Fibroblast of lung (primary cell): ENCODE results near the gene SMARCD1. TPM values are rescaled to one million over a fixed set of nuclear protein-coding genes. Genes with fewer than 3 reads are reported as not detected.

ENCODE experiments used
- DNase-seq, 2 donors: peaks; one replicate each; pipeline versions ENCODE4 v3.0.0 to v3.0.0-alpha.2; 2010; ENCODE audit warnings: low read depth in 2 of 2
- H2AFZ ChIP-seq: 2 replicates; pipeline ENCODE4 v1.5.1; 2012; ENCODE audit warnings: low read length, control low read depth, inconsistent platforms
- H3K27ac ChIP-seq: 2 replicates; pipeline ENCODE4 v1.5.1; 2011; ENCODE audit warnings: low read length, control low read depth; ENCODE audit not compliant: insufficient read depth
- H3K27me3 ChIP-seq: 2 replicates; pipeline ENCODE4 v1.5.1; 2011; ENCODE audit warnings: mild to moderate bottlenecking, low read length; ENCODE audit not compliant: control insufficient read depth, insufficient read depth
- H3K36me3 ChIP-seq: 2 replicates; pipeline ENCODE4 v1.5.1; 2011; ENCODE audit warnings: low read length; ENCODE audit not compliant: control insufficient read depth, insufficient read depth
- H3K4me1 ChIP-seq: 2 replicates; pipeline ENCODE4 v1.5.1; 2011; ENCODE audit warnings: low read length; ENCODE audit not compliant: control insufficient read depth, insufficient read depth; ENCODE audit errors: extremely low read depth
- H3K4me2 ChIP-seq: 2 replicates; pipeline ENCODE4 v1.5.1; 2011; ENCODE audit warnings: low read length, control low read depth; ENCODE audit not compliant: insufficient read depth; ENCODE audit errors: extremely low read depth
- H3K4me3 ChIP-seq, 4 experiments: fragments of 200-600 bp in 1 of 4; sonication (generic) in 1 of 4; replicated peaks in 1 of 4; 2 replicates each; pipeline ENCODE4 v1.5.1; 2011 to 2016; ENCODE audit warnings: low read length in 4 of 4, low read depth in 3 of 4, mild to moderate bottlenecking in 3 of 4, control low read depth in 2 of 4, inconsistent platforms in 1 of 4, mixed read lengths in 1 of 4; ENCODE audit not compliant: insufficient read depth in 1 of 4; ENCODE audit errors: control extremely low read depth in 1 of 4
- H3K79me2 ChIP-seq: 2 replicates; pipeline ENCODE4 v1.5.1; 2012; ENCODE audit warnings: mild to moderate bottlenecking, low read length, inconsistent platforms; ENCODE audit not compliant: control insufficient read depth, insufficient read depth
- H3K9ac ChIP-seq: 2 replicates; pipeline ENCODE4 v1.5.1; 2011; ENCODE audit warnings: mild to moderate bottlenecking, low read length, control low read depth; ENCODE audit not compliant: insufficient read depth
- H3K9me3 ChIP-seq: 2 replicates; pipeline ENCODE4 v1.5.1; 2012; ENCODE audit warnings: low read depth, low read length; ENCODE audit not compliant: control insufficient read depth, insufficient read depth
- H4K20me1 ChIP-seq: 2 replicates; pipeline ENCODE4 v1.5.1; 2011; ENCODE audit warnings: low read length; ENCODE audit not compliant: control insufficient read depth, insufficient read depth; ENCODE audit errors: extremely low read depth
- EZH2 ChIP-seq: IDR thresholded peaks from 2 replicates; pipeline ENCODE4 v1.5.1; 2012; ENCODE audit warnings: low read length, control low read depth, mild to moderate bottlenecking; ENCODE audit errors: missing control alignments
- polyA plus RNA-seq, 2 donors: library from polyadenylated mRNA; depleted of rRNA in 1 of 2; stranded (reverse) in 1 of 2; unstranded in 1 of 2; fragments of >200 nt; gene quantifications; 2 replicates each; pipeline ENCODE4 v1.2.1, GENCODE V29; 2011 to 2012; ENCODE audit warnings: missing spikeins in 1 of 2
- total RNA-seq: library from RNA; depleted of rRNA; stranded (reverse); fragments of >200 nt; gene quantifications from 2 replicates; pipeline ENCODE4 v1.2.1, GENCODE V29; 2014
- TF ChIP-seq, protein P1 (sequence below), 2 donors: IDR thresholded peaks in 1 of 2; conservative IDR thresholded peaks in 1 of 2; 1 replicate in 1 of 2; 2 replicates in 1 of 2; pipeline ENCODE4 v1.5.1; 2011 to 2012; ENCODE audit warnings: low read length in 2 of 2, control low read depth in 1 of 2, inconsistent platforms in 1 of 2, low read depth in 1 of 2, mild to moderate bottlenecking in 1 of 2

The SMARCD1 gene
- total and polyA plus RNA-seq, 2 donors (not counting 1 experiment from before 2014, with no cell fraction given), result 30.5 to 34.3 TPM

DNA sequence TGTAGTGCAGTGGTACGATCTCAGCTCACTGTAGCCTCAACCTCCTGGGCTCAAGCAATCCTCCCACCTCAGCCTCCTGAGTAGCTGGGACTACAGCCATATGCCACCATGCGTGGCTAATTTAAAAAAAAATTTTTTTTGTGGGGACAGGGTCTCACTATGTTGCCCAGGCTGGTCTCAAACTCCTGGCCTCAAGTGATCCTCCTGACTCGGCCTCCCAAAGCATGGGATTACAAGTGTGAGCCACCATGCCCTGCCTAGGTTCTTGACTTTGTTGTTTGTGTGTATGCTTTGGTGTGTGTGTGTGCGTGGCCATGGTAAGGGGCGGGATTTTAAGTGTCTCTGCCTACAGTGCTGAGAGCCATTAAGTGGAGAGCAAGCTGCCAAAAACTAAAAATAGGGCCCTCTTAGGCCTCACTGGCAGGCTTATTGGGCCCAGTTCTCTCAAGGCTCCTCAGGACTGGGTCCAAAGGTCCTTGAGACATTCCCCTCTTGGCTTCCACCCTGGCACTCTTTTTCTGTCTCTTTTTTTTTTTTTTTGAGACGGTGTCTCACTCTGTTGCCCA lies 32.0 kb downstream of the SMARCD1 start:
- no peaks in the 10 kb centered on the region for H3K9me3 ChIP-seq
- no peak overlapping the region for H3K9ac ChIP-seq
- no peak for DNase-seq
- no peak overlapping the region for H3K4me2 ChIP-seq
- H3K79me2 ChIP-seq, result peaks cover 20% of the 10 kb centered on the region
- no peak overlapping the region for H3K4me3 ChIP-seq
- H2AFZ ChIP-seq, result no peak overlapping the region
- TF ChIP-seq EZH2, result no peak
- TF ChIP-seq, protein P1, sequence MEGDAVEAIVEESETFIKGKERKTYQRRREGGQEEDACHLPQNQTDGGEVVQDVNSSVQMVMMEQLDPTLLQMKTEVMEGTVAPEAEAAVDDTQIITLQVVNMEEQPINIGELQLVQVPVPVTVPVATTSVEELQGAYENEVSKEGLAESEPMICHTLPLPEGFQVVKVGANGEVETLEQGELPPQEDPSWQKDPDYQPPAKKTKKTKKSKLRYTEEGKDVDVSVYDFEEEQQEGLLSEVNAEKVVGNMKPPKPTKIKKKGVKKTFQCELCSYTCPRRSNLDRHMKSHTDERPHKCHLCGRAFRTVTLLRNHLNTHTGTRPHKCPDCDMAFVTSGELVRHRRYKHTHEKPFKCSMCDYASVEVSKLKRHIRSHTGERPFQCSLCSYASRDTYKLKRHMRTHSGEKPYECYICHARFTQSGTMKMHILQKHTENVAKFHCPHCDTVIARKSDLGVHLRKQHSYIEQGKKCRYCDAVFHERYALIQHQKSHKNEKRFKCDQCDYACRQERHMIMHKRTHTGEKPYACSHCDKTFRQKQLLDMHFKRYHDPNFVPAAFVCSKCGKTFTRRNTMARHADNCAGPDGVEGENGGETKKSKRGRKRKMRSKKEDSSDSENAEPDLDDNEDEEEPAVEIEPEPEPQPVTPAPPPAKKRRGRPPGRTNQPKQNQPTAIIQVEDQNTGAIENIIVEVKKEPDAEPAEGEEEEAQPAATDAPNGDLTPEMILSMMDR (conservative IDR thresholded peaks at IDR 0.05 in 1 of 2, IDR thresholded peaks at IDR 0.05 in 1 of 2; ENCODE audit: low read depth in 1 of 2, low read length in 2 of 2), result no peak
- no peaks in the 10 kb centered on the region for H4K20me1 ChIP-seq
- H3K4me1 ChIP-seq, result peaks cover 2% of the 10 kb centered on the region
- H3K36me3 ChIP-seq, result no peaks in the 10 kb centered on the region
- H3K27ac ChIP-seq, result no peak overlapping the region
- H3K27me3 ChIP-seq, result no peaks in the 10 kb centered on the region

DNA sequence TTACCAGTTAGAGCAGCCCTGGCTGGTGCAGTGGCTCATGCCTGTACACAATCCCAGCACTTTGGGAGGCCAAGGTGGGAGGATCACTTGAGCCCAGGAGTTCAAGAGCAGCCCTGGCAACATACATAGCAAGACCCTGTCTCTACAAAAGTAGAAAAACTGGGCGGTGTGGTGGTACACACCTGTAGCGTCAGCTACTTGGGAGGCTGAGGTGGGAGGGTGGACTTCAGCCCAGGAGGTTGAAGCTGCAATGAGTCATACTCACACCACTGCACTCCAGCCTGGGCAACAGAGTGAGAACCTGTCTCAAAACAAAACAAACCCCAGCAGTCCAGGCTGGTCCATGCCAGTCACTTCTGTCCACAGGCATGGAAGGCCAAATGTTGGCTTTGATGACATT lies 34.2 kb downstream of the SMARCD1 start:
- H3K27ac ChIP-seq, result no peak overlapping the region
- H3K9me3 ChIP-seq, result no peaks in the 10 kb centered on the region
- no peak overlapping the region for H3K4me3 ChIP-seq
- no peak overlapping the region for H3K4me2 ChIP-seq
- no peaks in the 10 kb centered on the region for H3K4me1 ChIP-seq
- no peak for TF ChIP-seq EZH2
- TF ChIP-seq, protein P1 (conservative IDR thresholded peaks at IDR 0.05 in 1 of 2, IDR thresholded peaks at IDR 0.05 in 1 of 2; ENCODE audit: low read depth in 1 of 2, low read length in 2 of 2), result no peak
- no peaks in the 10 kb centered on the region for H3K27me3 ChIP-seq
- H3K79me2 ChIP-seq, result peaks cover 8% of the 10 kb centered on the region
- H3K9ac ChIP-seq, result no peak overlapping the region
- no peak for DNase-seq
- no peaks in the 10 kb centered on the region for H3K36me3 ChIP-seq
- no peaks in the 10 kb centered on the region for H4K20me1 ChIP-seq
- no peak overlapping the region for H2AFZ ChIP-seq

DNA sequence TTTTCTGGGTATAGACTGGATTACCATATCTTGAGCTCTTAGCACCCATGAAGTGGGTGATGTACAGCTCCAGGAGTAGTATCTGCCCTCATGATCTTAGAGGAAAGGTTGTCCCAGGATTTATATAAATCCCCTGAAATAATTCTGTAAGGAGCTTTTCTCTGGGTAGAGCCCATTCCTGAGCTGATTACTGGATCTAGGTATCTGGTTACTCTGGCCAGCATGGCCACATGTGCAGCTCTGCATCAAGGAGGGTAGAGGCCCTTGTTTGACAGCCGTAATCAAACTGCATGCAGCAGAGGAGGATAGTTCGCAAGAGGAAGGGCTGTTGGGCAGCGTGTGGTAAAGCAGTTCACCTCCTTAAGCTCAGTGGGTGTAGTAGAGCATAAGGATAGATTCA lies 35.4 kb downstream of the SMARCD1 start:
- TF ChIP-seq EZH2, result no peak
- TF ChIP-seq, protein P1 (conservative IDR thresholded peaks at IDR 0.05 in 1 of 2, IDR thresholded peaks at IDR 0.05 in 1 of 2; ENCODE audit: low read depth in 1 of 2, low read length in 2 of 2), result no peak
- no peak overlapping the region for H3K9ac ChIP-seq
- H3K4me2 ChIP-seq, result no peak overlapping the region
- no peak overlapping the region for H3K27ac ChIP-seq
- H4K20me1 ChIP-seq, result no peaks in the 10 kb centered on the region
- no peak for DNase-seq
- no peaks in the 10 kb centered on the region for H3K27me3 ChIP-seq
- H3K4me3 ChIP-seq, result no peak overlapping the region
- no peak overlapping the region for H2AFZ ChIP-seq
- H3K4me1 ChIP-seq, result no peaks in the 10 kb centered on the region
- H3K36me3 ChIP-seq, result no peaks in the 10 kb centered on the region
- no peaks in the 10 kb centered on the region for H3K9me3 ChIP-seq
- peaks cover 2% of the 10 kb centered on the region for H3K79me2 ChIP-seq
